ENCODE measurements around the gene SPRR2D. TPM values are rescaled to one million over a fixed set of nuclear protein-coding genes. Genes with fewer than 3 reads are reported as not detected.
A peak's percentile ranks its signal among the peaks of the same experiment; 100 is the strongest.

The SPRR2D gene
- total and polyA plus RNA-seq, 2 experiments from 2014 or later: not detected

DNA sequence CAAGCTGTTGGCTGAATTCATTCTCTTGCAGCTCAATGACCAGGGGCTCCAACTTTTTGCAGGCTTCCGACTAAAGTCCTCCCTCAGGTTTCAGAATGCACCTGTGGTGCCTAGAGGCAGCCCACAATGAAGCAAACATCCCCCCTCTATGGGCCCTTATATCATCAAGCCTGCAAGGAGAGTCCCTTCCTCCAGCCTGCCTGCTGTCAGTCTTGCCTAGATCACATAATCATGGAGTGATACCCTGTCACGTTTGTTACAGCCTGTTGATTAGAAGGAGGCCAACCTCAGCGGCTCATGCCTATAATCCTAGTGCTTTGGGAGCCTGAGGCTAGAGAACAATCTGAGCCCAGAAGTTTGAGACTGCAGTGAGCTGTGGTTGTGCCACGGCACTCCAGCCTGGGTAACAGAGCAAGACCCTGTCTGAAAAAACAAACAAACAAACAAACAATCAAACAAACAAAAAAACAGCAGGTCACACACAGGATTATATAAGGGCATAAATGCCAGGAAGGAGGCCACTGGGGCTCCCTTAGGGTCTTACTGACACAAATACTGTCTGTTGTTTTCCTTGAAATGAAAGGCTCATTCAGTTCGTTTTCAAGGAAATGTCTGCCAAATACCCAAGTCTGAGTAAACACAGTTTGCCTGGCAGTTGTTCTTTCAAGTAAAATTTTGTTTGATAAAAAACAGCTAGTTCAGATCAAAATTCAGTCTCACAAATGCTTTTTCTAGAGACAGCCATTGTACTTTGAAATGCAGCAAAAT, 44.1 kb downstream of the SPRR2D start:
- Mint-ChIP-seq H3K4me3 (no peak overlapping the region), H3K27me3 (ENCODE audit: insufficient read depth, low read depth, poor library complexity) (no peaks in the 10 kb centered on the region), H3K36me3 (ENCODE audit: low read depth) (no peaks in the 10 kb centered on the region; the same call in 2 of the 3 replicates), H3K27ac (0 out of 2 replicates have a peak overlapping the region, but pooled peaks have one; percentile 34), H3K4me1 (peaks cover 11% of the 10 kb centered on the region; the same call in 2 of the 3 replicates), H3K9me3 (peaks cover 8% of the 10 kb centered on the region; the same call in 2 of the 3 replicates)
- Histone ChIP-seq H3F3A (replicated peaks; ENCODE audit: low read depth) (no peaks in the 10 kb centered on the region), H3K9me2 (ENCODE audit: insufficient read depth) (no peaks in the 10 kb centered on the region), H4K20me1 (replicated peaks; ENCODE audit: insufficient read depth) (no peaks in the 10 kb centered on the region), H3K4me1 (ENCODE audit: insufficient read depth) (no peaks in the 10 kb centered on the region; the same call in 1 of the 2 replicates), H3K79me2 (replicated peaks; ENCODE audit: insufficient read depth) (no peaks in the 10 kb centered on the region), H3K27ac (ENCODE audit: low read depth) (no peak overlapping the region), H3K36me3 (ENCODE audit: insufficient read depth) (no peaks in the 10 kb centered on the region), H2AFZ (peak overlapping the region; percentile 87), H3K27me3 (ENCODE audit: insufficient read depth) (no peaks in the 10 kb centered on the region), H3K4me3 (no peak overlapping the region), H3K4me2 (no peak overlapping the region)
- TF ChIP-seq CREB1 (CRISPR knock-in tag; IDR thresholded peaks at IDR 0.05; ENCODE audit: low read depth) (no peak), POLR2AphosphoS5 (IDR thresholded peaks at IDR 0.05; ENCODE audit: low read depth) (no peak), EZH2 (IDR thresholded peaks at IDR 0.05; ENCODE audit: low read depth, unreplicated experiment) (no peak)
- TF ChIP-seq, protein P1, sequence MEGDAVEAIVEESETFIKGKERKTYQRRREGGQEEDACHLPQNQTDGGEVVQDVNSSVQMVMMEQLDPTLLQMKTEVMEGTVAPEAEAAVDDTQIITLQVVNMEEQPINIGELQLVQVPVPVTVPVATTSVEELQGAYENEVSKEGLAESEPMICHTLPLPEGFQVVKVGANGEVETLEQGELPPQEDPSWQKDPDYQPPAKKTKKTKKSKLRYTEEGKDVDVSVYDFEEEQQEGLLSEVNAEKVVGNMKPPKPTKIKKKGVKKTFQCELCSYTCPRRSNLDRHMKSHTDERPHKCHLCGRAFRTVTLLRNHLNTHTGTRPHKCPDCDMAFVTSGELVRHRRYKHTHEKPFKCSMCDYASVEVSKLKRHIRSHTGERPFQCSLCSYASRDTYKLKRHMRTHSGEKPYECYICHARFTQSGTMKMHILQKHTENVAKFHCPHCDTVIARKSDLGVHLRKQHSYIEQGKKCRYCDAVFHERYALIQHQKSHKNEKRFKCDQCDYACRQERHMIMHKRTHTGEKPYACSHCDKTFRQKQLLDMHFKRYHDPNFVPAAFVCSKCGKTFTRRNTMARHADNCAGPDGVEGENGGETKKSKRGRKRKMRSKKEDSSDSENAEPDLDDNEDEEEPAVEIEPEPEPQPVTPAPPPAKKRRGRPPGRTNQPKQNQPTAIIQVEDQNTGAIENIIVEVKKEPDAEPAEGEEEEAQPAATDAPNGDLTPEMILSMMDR (conservative IDR thresholded peaks at IDR 0.05; ENCODE audit: low read depth in 2 of 2): no peak
- TF ChIP-seq, protein P2, sequence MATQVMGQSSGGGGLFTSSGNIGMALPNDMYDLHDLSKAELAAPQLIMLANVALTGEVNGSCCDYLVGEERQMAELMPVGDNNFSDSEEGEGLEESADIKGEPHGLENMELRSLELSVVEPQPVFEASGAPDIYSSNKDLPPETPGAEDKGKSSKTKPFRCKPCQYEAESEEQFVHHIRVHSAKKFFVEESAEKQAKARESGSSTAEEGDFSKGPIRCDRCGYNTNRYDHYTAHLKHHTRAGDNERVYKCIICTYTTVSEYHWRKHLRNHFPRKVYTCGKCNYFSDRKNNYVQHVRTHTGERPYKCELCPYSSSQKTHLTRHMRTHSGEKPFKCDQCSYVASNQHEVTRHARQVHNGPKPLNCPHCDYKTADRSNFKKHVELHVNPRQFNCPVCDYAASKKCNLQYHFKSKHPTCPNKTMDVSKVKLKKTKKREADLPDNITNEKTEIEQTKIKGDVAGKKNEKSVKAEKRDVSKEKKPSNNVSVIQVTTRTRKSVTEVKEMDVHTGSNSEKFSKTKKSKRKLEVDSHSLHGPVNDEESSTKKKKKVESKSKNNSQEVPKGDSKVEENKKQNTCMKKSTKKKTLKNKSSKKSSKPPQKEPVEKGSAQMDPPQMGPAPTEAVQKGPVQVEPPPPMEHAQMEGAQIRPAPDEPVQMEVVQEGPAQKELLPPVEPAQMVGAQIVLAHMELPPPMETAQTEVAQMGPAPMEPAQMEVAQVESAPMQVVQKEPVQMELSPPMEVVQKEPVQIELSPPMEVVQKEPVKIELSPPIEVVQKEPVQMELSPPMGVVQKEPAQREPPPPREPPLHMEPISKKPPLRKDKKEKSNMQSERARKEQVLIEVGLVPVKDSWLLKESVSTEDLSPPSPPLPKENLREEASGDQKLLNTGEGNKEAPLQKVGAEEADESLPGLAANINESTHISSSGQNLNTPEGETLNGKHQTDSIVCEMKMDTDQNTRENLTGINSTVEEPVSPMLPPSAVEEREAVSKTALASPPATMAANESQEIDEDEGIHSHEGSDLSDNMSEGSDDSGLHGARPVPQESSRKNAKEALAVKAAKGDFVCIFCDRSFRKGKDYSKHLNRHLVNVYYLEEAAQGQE (IDR thresholded peaks at IDR 0.05; ENCODE audit: unreplicated experiment): no peak
- ATAC-seq (peak; percentile 84), DNase-seq (ENCODE audit: low spot score) (peak; percentile 21)

DNA sequence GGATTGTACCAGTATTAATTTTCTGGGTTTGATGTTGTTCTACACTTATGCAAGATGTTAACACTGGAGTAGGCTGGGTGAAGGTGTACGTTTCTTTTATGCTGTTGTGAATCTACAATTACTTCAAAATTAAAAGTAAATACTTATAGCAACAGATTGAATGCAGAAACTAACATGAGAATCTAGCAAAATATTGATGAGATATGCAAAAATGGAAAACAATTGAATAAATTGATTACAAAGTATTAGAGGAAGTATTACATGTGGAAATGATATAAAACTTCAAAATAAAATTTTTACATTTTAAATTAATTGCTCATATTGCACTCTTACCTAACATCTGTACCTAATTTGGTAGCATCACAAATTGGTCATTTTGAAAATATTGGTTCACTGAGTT, 45.1 kb downstream of the SPRR2D start:
- Histone ChIP-seq H3K4me1 (ENCODE audit: insufficient read depth) (no peaks in the 10 kb centered on the region; the same call in 1 of the 2 replicates), H3K79me2 (replicated peaks; ENCODE audit: insufficient read depth) (no peaks in the 10 kb centered on the region), H3K27me3 (ENCODE audit: insufficient read depth) (no peaks in the 10 kb centered on the region), H3K36me3 (ENCODE audit: insufficient read depth) (no peaks in the 10 kb centered on the region), H3K27ac (ENCODE audit: low read depth) (no peak overlapping the region), H3K9me2 (ENCODE audit: insufficient read depth) (no peaks in the 10 kb centered on the region), H3F3A (replicated peaks; ENCODE audit: low read depth) (no peaks in the 10 kb centered on the region), H4K20me1 (replicated peaks; ENCODE audit: insufficient read depth) (no peaks in the 10 kb centered on the region), H3K4me3 (no peak overlapping the region), H3K4me2 (no peak overlapping the region), H2AFZ (no peak overlapping the region)
- H3K36me3 Mint-ChIP-seq (ENCODE audit: low read depth): no peaks in the 10 kb centered on the region; the same call in 2 of the 3 replicates
- no peak overlapping the region for H3K4me3 Mint-ChIP-seq
- peaks cover 11% of the 10 kb centered on the region; the same call in 2 of the 3 replicates for H3K4me1 Mint-ChIP-seq
- no peaks in the 10 kb centered on the region for H3K27me3 Mint-ChIP-seq (ENCODE audit: insufficient read depth, low read depth, poor library complexity)
- ATAC-seq (no peak), DNase-seq (ENCODE audit: low spot score) (no peak)
- TF ChIP-seq, protein P1 (conservative IDR thresholded peaks at IDR 0.05; ENCODE audit: low read depth in 2 of 2): no peak
- TF ChIP-seq POLR2AphosphoS5 (IDR thresholded peaks at IDR 0.05; ENCODE audit: low read depth): no peak
- peaks cover 8% of the 10 kb centered on the region; the same call in 2 of the 3 replicates for H3K9me3 Mint-ChIP-seq
- no peak overlapping the region for H3K27ac Mint-ChIP-seq
